ENCODE measurements around the gene GOLGA3. TPM values are rescaled to one million over a fixed set of nuclear protein-coding genes. Genes with fewer than 3 reads are reported as not detected.
A peak's percentile ranks its signal among the peaks of the same experiment; 100 is the strongest.

The GOLGA3 gene
- total and polyA plus RNA-seq, 10 of the 15 experiments (the other 5 are each of a cell fraction or from before 2014, with no cell fraction given): 2.0 to 42.7 (median 15.2) TPM

- TF ChIP-seq CEBPZ (IDR thresholded peaks at IDR 0.05; ENCODE audit: low read depth, low read length) (0 out of 2 replicates have a peak, but pooled peaks have one; percentile 41), STAT1 (conservative IDR thresholded peaks at IDR 0.05) (peak; percentile 99), NBN (IDR thresholded peaks at IDR 0.05) (peak; percentile 95), SKIL (IDR thresholded peaks at IDR 0.05; ENCODE audit: low read depth, poor library complexity, severe bottlenecking) (peak; percentile 79), ZZZ3 (IDR thresholded peaks at IDR 0.05; ENCODE audit: control insufficient read depth, insufficient read length, low read depth) (peak; percentile 70), RCOR1 (conservative IDR thresholded peaks at IDR 0.05; ENCODE audit: low read depth, low read length) (0 out of 2 replicates have a peak, but pooled peaks have one; percentile 32), ZBTB11 (CRISPR knock-in tag; IDR thresholded peaks at IDR 0.05) (peak; percentile 97), CHD1 (IDR thresholded peaks at IDR 0.05; ENCODE audit: low read depth, low read length) (no peak), TAF1 (IDR thresholded peaks at IDR 0.05; ENCODE audit: borderline replicate concordance, low read depth, low read length) (peak; percentile 90), IRF4 (IDR thresholded peaks at IDR 0.05; ENCODE audit: low read depth, low read length) (peak; percentile 53; the same call in 1 of the 2 replicates), RELB (IDR thresholded peaks at IDR 0.05; ENCODE audit: low read depth) (peak; percentile 98), ZNF592 (IDR thresholded peaks at IDR 0.05) (no peak), SMAD5 (IDR thresholded peaks at IDR 0.05; ENCODE audit: low read depth) (peak; percentile 37; the same call in 1 of the 2 replicates), POLR2A (IDR thresholded peaks at IDR 0.05; ENCODE audit: low read depth, low read length) (peak; percentile 92)
These were observed at the start of gene GOLGA3 (continued) for GRCh38 chr12:132828706-132829534.

Measured in GM12878 (cell line).